ENCODE measurements around the gene GTF3C2. TPM values are rescaled to one million over a fixed set of nuclear protein-coding genes. Genes with fewer than 3 reads are reported as not detected.

Gene GTF3C2
- total RNA-seq, 1 donor from 2014 or later: 54.9 TPM

GRCh38 chr2:27373567-27373966, 17.0 kb upstream of the GTF3C2 start:
- Histone ChIP-seq H3K4me3 (ENCODE audit: low read depth, low read length) (no peak overlapping the region), H3K27me3 (ENCODE audit: control insufficient read depth, insufficient read depth, low read length) (no peaks in the 10 kb centered on the region), H3K36me3 (ENCODE audit: control insufficient read depth, insufficient read depth, low read length) (peaks cover 4% of the 10 kb centered on the region)
- TF ChIP-seq, protein P1, sequence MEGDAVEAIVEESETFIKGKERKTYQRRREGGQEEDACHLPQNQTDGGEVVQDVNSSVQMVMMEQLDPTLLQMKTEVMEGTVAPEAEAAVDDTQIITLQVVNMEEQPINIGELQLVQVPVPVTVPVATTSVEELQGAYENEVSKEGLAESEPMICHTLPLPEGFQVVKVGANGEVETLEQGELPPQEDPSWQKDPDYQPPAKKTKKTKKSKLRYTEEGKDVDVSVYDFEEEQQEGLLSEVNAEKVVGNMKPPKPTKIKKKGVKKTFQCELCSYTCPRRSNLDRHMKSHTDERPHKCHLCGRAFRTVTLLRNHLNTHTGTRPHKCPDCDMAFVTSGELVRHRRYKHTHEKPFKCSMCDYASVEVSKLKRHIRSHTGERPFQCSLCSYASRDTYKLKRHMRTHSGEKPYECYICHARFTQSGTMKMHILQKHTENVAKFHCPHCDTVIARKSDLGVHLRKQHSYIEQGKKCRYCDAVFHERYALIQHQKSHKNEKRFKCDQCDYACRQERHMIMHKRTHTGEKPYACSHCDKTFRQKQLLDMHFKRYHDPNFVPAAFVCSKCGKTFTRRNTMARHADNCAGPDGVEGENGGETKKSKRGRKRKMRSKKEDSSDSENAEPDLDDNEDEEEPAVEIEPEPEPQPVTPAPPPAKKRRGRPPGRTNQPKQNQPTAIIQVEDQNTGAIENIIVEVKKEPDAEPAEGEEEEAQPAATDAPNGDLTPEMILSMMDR (IDR thresholded peaks at IDR 0.05; ENCODE audit: insufficient read depth, low read length, poor library complexity, severe bottlenecking): no peak
- DNase-seq (ENCODE audit: low read depth): no peak

DNA sequence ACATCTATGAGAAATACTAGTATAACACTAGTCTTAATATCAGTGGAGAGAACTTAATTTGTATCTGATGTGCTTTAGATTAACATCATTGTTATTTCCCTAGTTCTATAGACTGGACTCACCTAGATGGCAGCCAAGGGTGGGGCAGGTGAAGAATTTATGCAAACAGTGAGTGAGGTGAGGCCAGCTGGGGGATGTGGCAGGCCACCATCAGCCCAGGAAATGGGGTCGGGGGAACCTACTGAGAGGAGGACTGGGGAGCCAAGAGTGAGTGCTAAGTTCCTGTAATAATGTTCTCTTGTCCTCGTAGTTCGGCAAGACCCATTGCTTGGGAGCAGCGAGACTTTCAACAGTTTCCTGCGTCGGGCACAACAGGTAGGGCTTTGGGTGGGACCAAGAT, 16.4 kb upstream of the GTF3C2 start:
- Histone ChIP-seq H3K4me3 (ENCODE audit: low read depth, low read length) (no peak overlapping the region), H3K36me3 (ENCODE audit: control insufficient read depth, insufficient read depth, low read length) (peaks cover 5% of the 10 kb centered on the region), H3K27me3 (ENCODE audit: control insufficient read depth, insufficient read depth, low read length) (no peaks in the 10 kb centered on the region)
- DNase-seq (ENCODE audit: low read depth): no peak
- TF ChIP-seq, protein P1 (IDR thresholded peaks at IDR 0.05; ENCODE audit: insufficient read depth, low read length, poor library complexity, severe bottlenecking): no peak

DNA sequence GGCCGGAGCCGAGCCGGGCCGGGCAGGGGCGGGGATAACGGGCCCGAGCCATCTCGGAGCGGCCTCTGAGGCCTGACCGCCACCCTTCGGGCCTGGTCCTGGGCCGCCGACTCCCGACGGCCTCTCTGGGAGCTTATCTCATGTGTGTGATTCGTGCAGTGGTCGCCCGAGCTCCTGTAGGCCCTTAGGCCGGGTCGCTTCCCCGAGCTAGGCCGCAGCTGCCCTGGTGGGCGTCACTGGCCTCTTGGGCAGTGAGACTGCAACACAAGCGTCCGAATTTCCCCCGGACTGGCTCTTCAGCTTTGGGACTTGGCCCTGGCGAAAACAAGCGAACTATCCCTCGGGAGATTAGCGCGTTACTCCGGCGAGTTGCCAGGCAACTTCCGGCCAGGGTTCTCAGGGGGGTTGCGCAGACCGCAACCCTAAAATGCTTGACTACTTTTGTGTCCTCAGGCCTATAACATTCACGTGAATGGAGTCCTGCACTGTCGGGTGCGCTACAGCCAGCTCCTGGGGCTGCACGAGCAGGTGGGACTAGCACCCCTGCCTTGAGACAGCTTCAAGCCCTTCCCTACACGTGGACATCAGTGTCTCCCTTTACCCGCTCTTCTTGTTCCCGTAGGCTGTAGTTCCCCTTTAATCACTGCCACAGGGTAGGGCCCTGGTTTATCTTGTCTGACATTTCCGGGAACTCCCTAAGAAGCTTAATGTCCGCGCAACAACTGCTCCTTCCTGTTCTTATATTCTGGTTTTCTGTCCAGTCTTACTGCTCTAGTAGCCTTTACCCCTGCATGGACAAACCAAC, 14.5 kb upstream of the GTF3C2 start:
- peak overlapping the region; percentile 69 for H3K4me3 ChIP-seq (ENCODE audit: low read depth, low read length)
- no peaks in the 10 kb centered on the region for H3K27me3 ChIP-seq (ENCODE audit: control insufficient read depth, insufficient read depth, low read length)
- TF ChIP-seq, protein P1 (IDR thresholded peaks at IDR 0.05; ENCODE audit: insufficient read depth, low read length, poor library complexity, severe bottlenecking): no peak
- no peak for DNase-seq (ENCODE audit: low read depth)
- peaks cover 2% of the 10 kb centered on the region for H3K36me3 ChIP-seq (ENCODE audit: control insufficient read depth, insufficient read depth, low read length)

DNA sequence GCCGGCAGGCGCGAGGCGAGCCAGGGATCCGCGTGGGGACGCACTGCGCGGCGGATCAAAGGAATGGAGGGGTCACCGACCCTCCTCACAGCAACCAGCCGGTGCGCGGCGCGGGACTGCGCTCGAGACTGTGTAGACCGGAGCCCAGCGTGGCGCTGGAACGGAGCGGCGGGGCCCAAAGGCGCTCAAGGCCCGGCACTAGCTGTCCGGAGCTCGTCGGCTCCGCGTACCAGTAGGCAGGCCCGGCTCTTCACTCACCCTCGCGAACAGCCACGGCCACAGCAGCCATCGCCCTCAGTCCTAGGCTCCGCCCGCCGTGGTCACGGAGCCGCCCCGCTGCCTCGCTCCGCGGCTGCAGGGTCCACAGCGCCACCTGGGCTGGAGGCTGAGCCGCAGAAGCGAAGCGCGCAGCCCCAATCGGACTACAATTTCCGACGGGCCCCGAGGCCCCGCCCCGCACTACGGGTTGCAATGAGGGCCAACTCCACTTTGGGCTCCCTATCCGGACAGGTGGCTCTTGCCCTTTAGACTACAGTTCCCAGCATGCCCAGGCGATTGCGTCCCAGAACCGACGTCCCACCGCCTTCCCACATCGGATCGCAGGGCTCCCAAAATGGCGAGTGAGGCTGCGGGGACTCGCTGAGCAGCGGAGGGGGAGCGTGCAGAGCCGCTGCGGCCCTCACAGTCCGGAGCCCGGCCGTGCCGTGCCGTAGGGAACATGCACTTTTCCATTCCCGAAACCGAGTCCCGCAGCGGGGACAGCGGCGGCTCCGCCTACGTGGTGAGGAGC, 13.7 kb upstream of the GTF3C2 start, which contains the start of the genes EIF2B4 and SNX17:
Gene EIF2B4 (minus strand): TSS at position 313 of the 790 bp plus-strand sequence. CDS start 24 bp downstream, at position 289.
Gene SNX17 (plus strand): TSS at position 591 of the 790 bp plus-strand sequence. CDS start 128 bp downstream, at position 719.
- peak; percentile 96 for DNase-seq (ENCODE audit: low read depth)
- TF ChIP-seq, protein P1 (IDR thresholded peaks at IDR 0.05; ENCODE audit: insufficient read depth, low read length, poor library complexity, severe bottlenecking): peak; percentile 84
- H3K27me3 ChIP-seq (ENCODE audit: control insufficient read depth, insufficient read depth, low read length): no peaks in the 10 kb centered on the region
- peak within 1 kb of the TSS; percentile 89 for H3K4me3 ChIP-seq (ENCODE audit: low read depth, low read length)
- H3K36me3 ChIP-seq (ENCODE audit: control insufficient read depth, insufficient read depth, low read length): peaks cover 1% of the 10 kb centered on the region

GRCh38 chr2:27369471-27370025, 13.0 kb upstream of the GTF3C2 start:
- no peak for DNase-seq (ENCODE audit: low read depth)

More at GRCh38 chr2:27369471-27370025, 13.0 kb upstream of the GTF3C2 start:
- TF ChIP-seq, protein P1 (IDR thresholded peaks at IDR 0.05; ENCODE audit: insufficient read depth, low read length, poor library complexity, severe bottlenecking): no peak
- peak overlapping the region; percentile 89 for H3K4me3 ChIP-seq (ENCODE audit: low read depth, low read length)
- H3K27me3 ChIP-seq (ENCODE audit: control insufficient read depth, insufficient read depth, low read length): no peaks in the 10 kb centered on the region
- peaks cover 1% of the 10 kb centered on the region for H3K36me3 ChIP-seq (ENCODE audit: control insufficient read depth, insufficient read depth, low read length)

Measured in kidney epithelial cell (primary cell).